Choroid plexus epithelial cell (primary cell): Measurements from ENCODE around the gene KLRB1.
"Not testable (repeated sequence)": the region's sequence is repeated elsewhere in the genome, so short reads cannot be mapped to it uniquely, and the experiment has no call there.

Source experiments
- DNase-seq: peaks from one replicate; pipeline ENCODE4 v3.0.0-alpha.2; 2010; ENCODE audit warnings: low read depth
- H3K4me3 ChIP-seq: 2 replicates; pipeline ENCODE4 v1.5.1; 2011; ENCODE audit warnings: low read depth, mild to moderate bottlenecking, control low read depth, low read length, moderate library complexity
- TF ChIP-seq, protein P1 (sequence below): conservative IDR thresholded peaks from 2 replicates; pipeline ENCODE4 v1.5.1; 2011; ENCODE audit warnings: low read depth, mild to moderate bottlenecking, control low read depth, inconsistent platforms, low read length, moderate library complexity

The KLRB1 gene

GRCh38 chr12:9605483-9605882, 2.2 kb downstream of the KLRB1 start:
- DNase-seq = no peak
- H3K4me3 ChIP-seq = no peak overlapping the region
- TF ChIP-seq, protein P1, sequence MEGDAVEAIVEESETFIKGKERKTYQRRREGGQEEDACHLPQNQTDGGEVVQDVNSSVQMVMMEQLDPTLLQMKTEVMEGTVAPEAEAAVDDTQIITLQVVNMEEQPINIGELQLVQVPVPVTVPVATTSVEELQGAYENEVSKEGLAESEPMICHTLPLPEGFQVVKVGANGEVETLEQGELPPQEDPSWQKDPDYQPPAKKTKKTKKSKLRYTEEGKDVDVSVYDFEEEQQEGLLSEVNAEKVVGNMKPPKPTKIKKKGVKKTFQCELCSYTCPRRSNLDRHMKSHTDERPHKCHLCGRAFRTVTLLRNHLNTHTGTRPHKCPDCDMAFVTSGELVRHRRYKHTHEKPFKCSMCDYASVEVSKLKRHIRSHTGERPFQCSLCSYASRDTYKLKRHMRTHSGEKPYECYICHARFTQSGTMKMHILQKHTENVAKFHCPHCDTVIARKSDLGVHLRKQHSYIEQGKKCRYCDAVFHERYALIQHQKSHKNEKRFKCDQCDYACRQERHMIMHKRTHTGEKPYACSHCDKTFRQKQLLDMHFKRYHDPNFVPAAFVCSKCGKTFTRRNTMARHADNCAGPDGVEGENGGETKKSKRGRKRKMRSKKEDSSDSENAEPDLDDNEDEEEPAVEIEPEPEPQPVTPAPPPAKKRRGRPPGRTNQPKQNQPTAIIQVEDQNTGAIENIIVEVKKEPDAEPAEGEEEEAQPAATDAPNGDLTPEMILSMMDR = no peak

- no peak for DNase-seq
- H3K4me3 ChIP-seq = no peak overlapping the region
- TF ChIP-seq, protein P1 = no peak
Measured at GRCh38 chr12:9604287-9604686, 3.4 kb downstream of the KLRB1 start.

GRCh38 chr12:9600426-9600825, 7.3 kb downstream of the KLRB1 start:
- H3K4me3 ChIP-seq = not testable (repeated sequence)

GRCh38 chr12:9598363-9598762, 9.4 kb downstream of the KLRB1 start:
- TF ChIP-seq, protein P1 = no peak
- no peak for DNase-seq
- H3K4me3 ChIP-seq = no peak overlapping the region

More at GRCh38 chr12:9600426-9600825, 7.3 kb downstream of the KLRB1 start:
- DNase-seq = not testable (repeated sequence)

DNA sequence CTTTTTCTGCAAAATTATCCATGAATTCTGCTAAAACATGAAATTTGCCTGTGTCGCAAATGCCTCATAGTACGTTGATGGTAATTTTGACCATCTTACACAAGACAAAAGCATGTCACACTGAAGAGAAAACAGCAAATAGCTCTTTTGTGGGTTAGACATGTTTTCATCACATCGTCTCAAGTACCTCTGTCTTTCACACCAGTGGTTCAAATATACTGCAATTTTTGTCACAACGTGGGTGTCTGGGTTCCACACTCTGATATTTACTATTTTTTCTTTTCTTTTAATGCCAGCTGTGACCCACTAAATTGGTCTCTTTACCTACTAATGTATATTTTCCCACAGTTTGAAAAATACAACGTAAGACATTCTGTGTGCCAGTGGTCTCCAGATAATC, 10.4 kb downstream of the KLRB1 start:
- no peak overlapping the region for H3K4me3 ChIP-seq
- TF ChIP-seq, protein P1 = no peak
- DNase-seq = no peak

GRCh38 chr12:9590441-9590840, 17.3 kb downstream of the KLRB1 start:
- H3K4me3 ChIP-seq = no peak overlapping the region
- TF ChIP-seq, protein P1 = no peak
- no peak for DNase-seq

DNA sequence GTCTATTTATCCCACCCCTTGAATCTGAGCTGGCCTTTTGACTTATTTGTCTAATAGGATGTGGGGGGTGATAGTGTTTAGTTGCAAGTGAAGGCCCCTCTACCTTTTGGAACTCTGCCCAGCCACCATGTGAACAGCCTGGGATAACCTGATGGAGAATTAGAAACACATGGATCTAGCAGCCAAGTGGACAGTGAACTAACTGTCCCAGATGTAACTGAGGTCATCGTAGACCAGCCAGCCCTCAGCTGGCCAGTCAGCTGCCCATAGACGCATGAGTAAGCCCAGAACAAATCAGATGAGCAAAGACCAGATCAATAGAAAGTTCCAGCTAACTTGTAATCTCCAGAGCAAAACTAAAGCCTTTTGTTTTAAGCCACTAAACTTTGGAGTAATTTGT, 19.0 kb downstream of the KLRB1 start:
- TF ChIP-seq, protein P1 = no peak
- no peak for DNase-seq
- H3K4me3 ChIP-seq = no peak overlapping the region
